ENCODE measurements around the gene PVALEF.

GRCh38 chr17:81138083-81138482 lies 27.2 kb upstream of the PVALEF start:
- TF ChIP-seq CTCF (IDR thresholded peaks at IDR 0.05) (no peak), EP300 (IDR thresholded peaks at IDR 0.05) (no peak)
